H1 (cell line): ENCODE data around the gene ZAR1L.

ENCODE experiments used
- HDAC6 ChIP-seq: IDR thresholded peaks from one replicate; pipeline ENCODE4 v1.7.1; 2012; ENCODE audit warnings: low read depth, mild to moderate bottlenecking, inconsistent platforms, low read length, moderate library complexity
- POLR2AphosphoS5 ChIP-seq: IDR thresholded peaks from 2 replicates; pipeline ENCODE4 v1.6.1; 2011; ENCODE audit warnings: low read depth, low read length

- TF ChIP-seq POLR2AphosphoS5 (no peak), HDAC6 (no peak)
Measured at GRCh38 chr13:32261567-32261966, 53.6 kb downstream of the ZAR1L start.
